DMS153 (cell line): ENCODE data around the gene CCNB1IP1.
"Not testable (repeated sequence)": the region's sequence is repeated elsewhere in the genome, so short reads cannot be mapped to it uniquely, and the experiment has no call there.

Experiments used
- DNase-seq: peaks from one replicate; lab custom pipeline; 2025; lab: John Stamatoyannopoulos, UW

CCNB1IP1 gene

GRCh38 chr14:20332788-20333493 is at the start of gene CCNB1IP1:
Gene CCNB1IP1 (minus strand): TSS chr14:20333279. CDS start chr14:20316523, 16,756 bp downstream.
- DNase-seq, result peak; percentile 87

- no peak for DNase-seq
Measured at GRCh38 chr14:20382526-20382925, 49.4 kb upstream of the CCNB1IP1 start.

GRCh38 chr14:20381341-20381740 is 48.3 kb upstream of the CCNB1IP1 start:
- DNase-seq, result no peak

- DNase-seq, result no peak
Measured at GRCh38 chr14:20380681-20381080, 47.6 kb upstream of the CCNB1IP1 start.

- no peak for DNase-seq
Measured at GRCh38 chr14:20379743-20380142, 46.7 kb upstream of the CCNB1IP1 start.

GRCh38 chr14:20377171-20377570 is 44.1 kb upstream of the CCNB1IP1 start:
- no peak for DNase-seq

- no peak for DNase-seq
Measured at GRCh38 chr14:20376071-20376588, 43.1 kb upstream of the CCNB1IP1 start.

- DNase-seq, result no peak
Measured at GRCh38 chr14:20375471-20375870, 42.4 kb upstream of the CCNB1IP1 start.

- DNase-seq, result no peak
Measured at GRCh38 chr14:20372796-20373195, 39.7 kb upstream of the CCNB1IP1 start.

GRCh38 chr14:20365928-20366327 is 32.8 kb upstream of the CCNB1IP1 start:
- DNase-seq, result no peak

GRCh38 chr14:20358474-20358873 is 25.4 kb upstream of the CCNB1IP1 start:
- not testable (repeated sequence) for DNase-seq

- DNase-seq, result no peak
Measured at GRCh38 chr14:20356422-20356821, 23.3 kb upstream of the CCNB1IP1 start.

- DNase-seq, result no peak
Measured at GRCh38 chr14:20350860-20351259, 17.8 kb upstream of the CCNB1IP1 start.

GRCh38 chr14:20350282-20350681 is 17.2 kb upstream of the CCNB1IP1 start:
- DNase-seq, result no peak

GRCh38 chr14:20347747-20348146 is 14.7 kb upstream of the CCNB1IP1 start:
- DNase-seq, result no peak

- no peak for DNase-seq
Measured at GRCh38 chr14:20346713-20347112, 13.6 kb upstream of the CCNB1IP1 start.

- DNase-seq, result no peak
Measured at GRCh38 chr14:20345366-20345765, 12.3 kb upstream of the CCNB1IP1 start.

GRCh38 chr14:20343862-20344220 is 10.8 kb upstream of the CCNB1IP1 start:
- DNase-seq, result no peak

GRCh38 chr14:20343092-20343861 is 10.2 kb upstream of the CCNB1IP1 start, which contains the start of gene PARP2:
Gene PARP2 (plus strand): TSS chr14:20343635. CDS start chr14:20343642, 7 bp downstream.
- peak; percentile 99 for DNase-seq

GRCh38 chr14:20341646-20342045 is 8.6 kb upstream of the CCNB1IP1 start:
- DNase-seq, result no peak

- not testable (repeated sequence) for DNase-seq
Measured at GRCh38 chr14:20341032-20341431, 8.0 kb upstream of the CCNB1IP1 start.

- no peak for DNase-seq
Measured at GRCh38 chr14:20334017-20334416, 938 bp upstream of the CCNB1IP1 start.

GRCh38 chr14:20333494-20333841 is 389 bp upstream of the CCNB1IP1 start:
- DNase-seq, result no peak
